ENCODE data around the gene TRAPPC10. TPM values are rescaled to one million over a fixed set of nuclear protein-coding genes. Genes with fewer than 3 reads are reported as not detected.

Gene TRAPPC10
- total and polyA plus RNA-seq, 9 of the 15 experiments (the other 6 are each of a cell fraction or from before 2014, with no cell fraction given) = 1.1 to 33.8 (median 24.3) TPM

DNA sequence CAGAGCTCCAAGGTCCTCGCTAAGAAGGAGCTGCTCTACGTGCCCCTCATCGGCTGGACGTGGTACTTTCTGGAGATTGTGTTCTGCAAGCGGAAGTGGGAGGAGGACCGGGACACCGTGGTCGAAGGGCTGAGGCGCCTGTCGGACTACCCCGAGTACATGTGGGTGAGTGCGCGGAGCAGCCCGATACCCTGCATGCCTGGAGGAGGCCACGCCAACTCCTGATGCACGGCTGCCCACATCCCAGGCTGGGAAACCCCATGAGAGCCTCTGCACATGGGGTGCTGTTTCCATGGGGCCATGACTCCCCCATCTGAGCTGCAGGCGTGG lies 43.0 kb upstream of the TRAPPC10 start (continued):
- TF ChIP-seq THRAP3 (IDR thresholded peaks at IDR 0.05; ENCODE audit: borderline replicate concordance) (no peak), CHD4 (IDR thresholded peaks at IDR 0.05; ENCODE audit: insufficient read depth, insufficient replicate concordance, low read depth, low read length, poor library complexity, severe bottlenecking) (no peak), FOXA3 (CRISPR knock-in tag; conservative IDR thresholded peaks at IDR 0.05 in 1 of 2, IDR thresholded peaks at IDR 0.05 in 1 of 2) (no peak), ZNF444 (CRISPR knock-in tag; IDR thresholded peaks at IDR 0.05) (no peak), PTRF (tag; IDR thresholded peaks at IDR 0.05) (no peak), ZMIZ1 (IDR thresholded peaks at IDR 0.05; ENCODE audit: low read depth in 2 of 2, low read length in 2 of 2) (no peak), BRD4 (IDR thresholded peaks at IDR 0.05) (no peak), ERF (CRISPR knock-in tag; IDR thresholded peaks at IDR 0.05) (no peak)
- TF ChIP-seq, protein P1, sequence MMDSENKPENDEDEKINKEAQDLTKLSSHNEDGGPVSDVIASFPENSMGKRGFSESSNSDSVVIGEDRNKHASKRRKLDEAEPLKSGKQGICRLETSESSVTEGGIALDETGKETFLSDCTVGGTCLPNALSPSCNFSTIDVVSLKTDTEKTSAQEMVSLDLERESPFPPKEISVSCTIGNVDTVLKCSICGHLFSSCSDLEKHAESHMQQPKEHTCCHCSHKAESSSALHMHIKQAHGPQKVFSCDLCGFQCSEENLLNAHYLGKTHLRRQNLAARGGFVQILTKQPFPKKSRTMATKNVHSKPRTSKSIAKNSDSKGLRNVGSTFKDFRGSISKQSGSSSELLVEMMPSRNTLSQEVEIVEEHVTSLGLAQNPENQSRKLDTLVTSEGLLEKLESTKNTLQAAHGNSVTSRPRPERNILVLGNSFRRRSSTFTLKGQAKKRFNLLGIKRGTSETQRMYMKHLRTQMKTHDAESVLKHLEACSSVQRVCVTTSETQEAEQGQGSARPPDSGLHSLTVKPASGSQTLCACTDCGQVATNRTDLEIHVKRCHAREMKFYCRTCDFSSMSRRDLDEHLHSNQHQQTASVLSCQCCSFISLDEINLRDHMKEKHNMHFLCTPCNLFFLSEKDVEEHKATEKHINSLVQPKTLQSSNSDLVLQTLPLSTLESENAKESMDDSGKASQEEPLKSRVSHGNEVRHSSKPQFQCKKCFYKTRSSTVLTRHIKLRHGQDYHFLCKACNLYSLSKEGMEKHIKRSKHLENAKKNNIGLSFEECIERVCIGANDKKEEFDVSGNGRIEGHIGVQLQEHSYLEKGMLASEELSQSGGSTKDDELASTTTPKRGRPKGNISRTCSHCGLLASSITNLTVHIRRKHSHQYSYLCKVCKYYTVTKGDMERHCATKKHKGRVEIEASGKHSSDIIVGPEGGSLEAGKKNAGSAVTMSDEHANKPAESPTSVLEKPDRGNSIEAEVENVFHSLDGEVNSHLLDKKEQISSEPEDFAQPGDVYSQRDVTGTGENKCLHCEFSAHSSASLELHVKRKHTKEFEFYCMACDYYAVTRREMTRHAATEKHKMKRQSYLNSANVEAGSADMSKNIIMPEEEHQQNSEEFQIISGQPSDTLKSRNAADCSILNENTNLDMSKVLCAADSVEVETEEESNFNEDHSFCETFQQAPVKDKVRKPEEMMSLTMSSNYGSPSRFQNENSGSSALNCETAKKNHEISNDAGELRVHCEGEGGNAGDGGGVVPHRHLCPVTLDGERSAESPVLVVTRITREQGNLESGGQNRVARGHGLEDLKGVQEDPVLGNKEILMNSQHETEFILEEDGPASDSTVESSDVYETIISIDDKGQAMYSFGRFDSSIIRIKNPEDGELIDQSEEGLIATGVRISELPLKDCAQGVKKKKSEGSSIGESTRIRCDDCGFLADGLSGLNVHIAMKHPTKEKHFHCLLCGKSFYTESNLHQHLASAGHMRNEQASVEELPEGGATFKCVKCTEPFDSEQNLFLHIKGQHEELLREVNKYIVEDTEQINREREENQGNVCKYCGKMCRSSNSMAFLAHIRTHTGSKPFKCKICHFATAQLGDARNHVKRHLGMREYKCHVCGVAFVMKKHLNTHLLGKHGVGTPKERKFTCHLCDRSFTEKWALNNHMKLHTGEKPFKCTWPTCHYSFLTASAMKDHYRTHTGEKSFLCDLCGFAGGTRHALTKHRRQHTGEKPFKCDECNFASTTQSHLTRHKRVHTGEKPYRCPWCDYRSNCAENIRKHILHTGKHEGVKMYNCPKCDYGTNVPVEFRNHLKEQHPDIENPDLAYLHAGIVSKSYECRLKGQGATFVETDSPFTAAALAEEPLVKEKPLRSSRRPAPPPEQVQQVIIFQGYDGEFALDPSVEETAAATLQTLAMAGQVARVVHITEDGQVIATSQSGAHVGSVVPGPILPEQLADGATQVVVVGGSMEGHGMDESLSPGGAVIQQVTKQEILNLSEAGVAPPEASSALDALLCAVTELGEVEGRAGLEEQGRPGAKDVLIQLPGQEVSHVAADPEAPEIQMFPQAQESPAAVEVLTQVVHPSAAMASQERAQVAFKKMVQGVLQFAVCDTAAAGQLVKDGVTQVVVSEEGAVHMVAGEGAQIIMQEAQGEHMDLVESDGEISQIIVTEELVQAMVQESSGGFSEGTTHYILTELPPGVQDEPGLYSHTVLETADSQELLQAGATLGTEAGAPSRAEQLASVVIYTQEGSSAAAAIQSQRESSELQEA (IDR thresholded peaks at IDR 0.05; ENCODE audit: low read depth) = no peak

Data from K562 (cell line).